ENCODE measurements around the gene PRM1.
"Not testable (repeated sequence)": the region's sequence is repeated elsewhere in the genome, so short reads cannot be mapped to it uniquely, and the experiment has no call there.

The PRM1 gene

GRCh38 chr16:11297492-11298142 lies 16.5 kb upstream of the PRM1 start:
- no peak for DNase-seq (ENCODE audit: low read depth)

GRCh38 chr16:11296706-11297491 lies 15.8 kb upstream of the PRM1 start:
- no peak for DNase-seq (ENCODE audit: low read depth)

DNA sequence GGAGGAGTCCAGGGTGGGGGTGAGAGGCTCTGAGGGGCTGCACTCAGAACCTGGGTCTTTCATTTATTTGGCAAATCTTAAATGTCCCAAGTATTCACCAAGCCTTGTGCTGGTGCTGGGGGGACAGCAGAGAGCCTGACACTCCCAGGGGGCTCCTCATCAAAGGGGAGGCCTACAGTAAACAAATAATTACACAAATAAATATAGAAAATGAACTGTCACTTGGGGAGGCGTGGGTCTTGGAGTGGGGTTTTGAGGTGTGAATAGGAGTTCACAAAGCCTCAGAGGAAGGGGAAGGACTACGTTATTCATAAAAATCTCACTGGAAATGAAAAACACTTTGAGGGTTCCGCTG lies 15.2 kb upstream of the PRM1 start:
- DNase-seq (ENCODE audit: low read depth) = no peak

GRCh38 chr16:11295672-11296071 lies 14.5 kb upstream of the PRM1 start:
- DNase-seq (ENCODE audit: low read depth) = no peak

- DNase-seq (ENCODE audit: low read depth) = no peak
Measured at GRCh38 chr16:11292076-11292748, 11.1 kb upstream of the PRM1 start.

DNA sequence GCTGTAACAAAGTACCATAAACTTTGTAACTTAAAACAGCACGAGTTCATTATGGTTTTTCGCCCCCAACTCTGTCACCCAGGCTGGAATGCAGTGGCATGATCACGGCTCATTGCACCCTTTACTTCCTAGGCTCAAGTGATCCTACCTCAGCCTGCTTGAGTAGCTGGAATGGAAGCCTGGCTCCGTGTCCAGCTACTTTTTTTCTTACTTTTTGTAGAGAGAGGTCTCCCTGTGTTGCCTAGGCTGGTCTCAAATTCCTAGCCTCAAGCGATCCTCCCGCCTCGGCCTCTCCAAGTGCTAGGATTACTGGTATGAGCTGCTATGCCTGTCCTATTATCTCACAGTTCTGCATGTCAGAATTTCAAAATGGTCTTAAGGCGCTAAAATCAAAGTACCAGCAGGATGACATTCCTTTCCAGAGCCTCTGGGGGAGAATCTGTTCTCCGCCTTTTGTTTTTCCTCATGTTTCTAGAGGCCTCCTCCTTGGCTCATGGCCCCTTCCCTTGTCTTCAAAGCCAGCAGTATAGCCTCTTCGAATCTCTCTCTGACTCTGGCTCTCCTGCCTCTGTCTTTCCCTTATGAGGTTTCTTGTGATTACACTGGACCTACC lies 10.1 kb upstream of the PRM1 start:
- no peak for DNase-seq (ENCODE audit: low read depth)

DNA sequence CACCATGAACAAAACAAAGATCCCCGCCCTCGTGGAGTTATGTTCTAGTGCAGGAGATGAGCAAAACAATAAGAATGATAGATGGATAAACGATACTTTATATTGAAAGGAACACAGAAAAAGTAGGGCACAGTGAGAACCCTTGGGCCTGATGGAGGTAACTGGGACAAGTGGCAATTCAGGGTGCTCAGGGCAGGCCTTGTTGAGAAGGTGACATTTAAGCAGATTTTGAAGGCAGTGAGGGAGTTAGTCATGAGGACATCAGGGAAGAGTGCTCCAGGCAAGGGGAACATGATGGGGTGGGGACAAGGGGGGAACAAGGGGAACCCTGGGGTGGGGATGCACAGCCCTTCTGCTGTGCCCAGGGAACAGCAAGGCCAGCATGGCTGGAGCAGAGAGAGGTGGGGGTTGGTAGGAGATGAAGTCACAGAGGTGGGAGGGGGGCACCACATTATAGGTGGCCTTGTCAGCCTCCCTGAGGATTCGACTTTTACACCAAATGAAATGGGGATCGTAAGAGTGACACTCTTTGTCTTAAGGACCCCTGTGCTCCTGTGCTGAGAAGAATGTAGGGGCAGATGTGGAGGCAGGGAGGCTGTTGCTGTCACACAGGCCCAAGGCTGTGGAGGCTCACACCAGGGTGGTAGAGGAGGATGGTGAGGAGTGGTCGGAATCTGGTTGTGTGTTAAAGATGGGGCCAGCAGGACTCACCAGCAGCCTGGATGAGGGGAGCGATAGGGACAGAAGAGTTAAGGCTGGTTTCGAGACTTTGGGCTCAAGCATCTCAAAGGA lies 9.2 kb upstream of the PRM1 start:
- DNase-seq (ENCODE audit: low read depth) = no peak

GRCh38 chr16:11289696-11290095 lies 8.6 kb upstream of the PRM1 start:
- not testable (repeated sequence) for DNase-seq (ENCODE audit: low read depth)

- no peak for DNase-seq (ENCODE audit: low read depth)
Measured at GRCh38 chr16:11289202-11289601, 8.1 kb upstream of the PRM1 start.

DNA sequence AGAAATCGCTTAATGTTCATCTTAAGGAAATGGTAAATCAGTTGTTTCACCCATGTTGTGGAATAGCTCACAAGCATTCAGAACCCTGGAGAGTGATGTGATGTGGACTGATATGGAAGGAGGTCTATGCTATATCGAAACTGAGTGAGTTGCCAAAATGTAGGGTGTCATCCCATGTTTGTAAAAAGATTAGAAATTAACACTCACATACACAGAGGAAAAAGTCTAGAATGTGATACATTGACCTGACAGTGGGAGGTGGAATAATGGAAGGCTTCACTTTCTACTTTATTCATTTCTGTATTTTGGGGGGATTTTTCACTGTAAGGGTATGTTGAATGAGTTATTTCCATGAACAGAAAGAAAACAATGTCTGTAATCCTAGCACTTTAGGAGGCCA lies 4.7 kb upstream of the PRM1 start:
- DNase-seq (ENCODE audit: low read depth) = no peak

DNA sequence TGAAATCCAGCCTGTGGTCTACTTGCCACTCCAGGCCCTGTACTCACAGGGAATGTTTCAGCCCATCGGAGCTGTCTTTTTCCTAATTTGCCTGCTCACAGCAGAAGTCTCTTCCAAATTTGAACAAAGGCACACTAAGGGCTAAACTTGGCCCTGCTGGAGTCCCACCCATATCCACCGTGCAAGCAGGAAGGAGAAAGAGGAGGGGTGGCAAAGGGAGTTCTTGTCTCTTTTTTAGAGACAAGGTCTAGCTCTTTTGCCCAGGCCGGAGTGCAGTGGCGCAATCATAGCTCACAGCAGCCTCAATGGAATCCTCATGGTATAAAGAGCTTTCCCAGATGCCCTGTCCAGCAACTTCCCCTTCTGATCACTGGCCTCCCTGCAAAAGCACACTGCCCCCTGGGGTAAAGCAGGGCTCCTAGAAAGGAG lies 2.7 kb upstream of the PRM1 start:
- DNase-seq (ENCODE audit: low read depth) = no peak

- no peak for DNase-seq (ENCODE audit: low read depth)
Measured at GRCh38 chr16:11278681-11279628, 2.2 kb downstream of the PRM1 start.

DNA sequence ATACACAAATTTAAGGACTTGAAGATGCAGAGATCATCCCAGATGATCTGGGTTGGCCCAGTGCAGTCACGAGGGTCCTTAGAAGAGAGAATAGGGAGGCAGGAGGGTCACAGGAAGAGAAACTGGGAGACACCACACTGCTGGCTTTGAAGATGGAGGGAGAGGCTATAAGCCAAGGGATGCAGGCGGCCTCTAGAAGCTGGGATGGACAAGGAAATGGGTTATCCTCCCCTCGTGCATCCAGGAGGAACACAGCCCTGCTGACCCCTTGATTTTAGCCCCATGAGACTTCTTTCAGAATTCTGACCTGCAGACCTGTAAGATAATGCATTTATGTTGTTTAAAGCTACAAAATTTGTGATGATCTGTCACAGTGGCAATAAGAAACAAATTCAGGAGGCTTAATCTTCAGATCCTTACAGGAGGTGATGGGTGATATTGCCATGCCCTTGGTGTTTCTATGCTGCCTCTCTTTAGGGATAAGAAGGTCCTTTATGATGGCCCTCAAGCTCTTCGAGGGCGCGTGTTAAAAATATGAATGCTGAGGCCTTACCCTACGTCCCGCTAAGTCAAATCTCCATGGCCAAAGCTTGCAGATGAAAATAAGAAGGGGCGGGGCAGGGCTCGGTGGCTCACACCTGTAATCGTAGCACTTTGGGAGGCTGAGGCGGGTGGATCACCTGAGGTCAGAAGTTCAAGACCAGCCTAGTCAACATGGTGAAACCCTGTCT lies 3.4 kb downstream of the PRM1 start:
- DNase-seq (ENCODE audit: low read depth) = no peak

GRCh38 chr16:11276896-11277593 lies 4.1 kb downstream of the PRM1 start:
- DNase-seq (ENCODE audit: low read depth) = no peak

GRCh38 chr16:11276143-11276895 lies 4.8 kb downstream of the PRM1 start, which contains the start of gene PRM2:
Gene PRM2, minus strand, starts transcription at chr16:11276480. Its CDS starts 110 bp downstream, at chr16:11276370.
- DNase-seq (ENCODE audit: low read depth) = no peak

DNA sequence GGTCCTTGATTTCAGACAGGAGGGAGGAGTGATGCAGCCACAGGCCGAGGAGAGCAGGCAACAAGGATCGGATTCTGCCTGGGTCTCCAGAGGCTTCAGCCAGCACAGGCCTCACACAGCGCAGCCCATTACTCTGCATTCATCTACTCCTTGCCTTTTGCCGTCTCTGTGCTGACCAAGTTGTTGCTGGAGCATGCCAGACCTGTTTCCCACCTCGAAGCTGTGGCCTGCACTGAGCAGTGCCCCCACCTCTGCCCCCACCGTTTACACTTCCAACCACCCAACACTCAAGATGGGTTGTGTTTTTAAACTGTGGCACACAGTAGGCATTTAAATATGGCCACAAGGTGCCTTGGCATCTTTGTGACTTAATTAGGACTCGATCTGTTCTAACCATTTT lies 6.2 kb downstream of the PRM1 start:
- no peak for DNase-seq (ENCODE audit: low read depth)

- no peak for DNase-seq (ENCODE audit: low read depth)
Measured at GRCh38 chr16:11273721-11274324, 7.3 kb downstream of the PRM1 start.
